Measurements from ENCODE around the gene RAMP3.

RAMP3 gene

GRCh38 chr7:45114926-45115325, 42.7 kb upstream of the RAMP3 start:
- H3K4me3 ChIP-seq (replicated peaks; ENCODE audit: low read depth, low read length): no peak overlapping the region
- TF ChIP-seq, protein P1, sequence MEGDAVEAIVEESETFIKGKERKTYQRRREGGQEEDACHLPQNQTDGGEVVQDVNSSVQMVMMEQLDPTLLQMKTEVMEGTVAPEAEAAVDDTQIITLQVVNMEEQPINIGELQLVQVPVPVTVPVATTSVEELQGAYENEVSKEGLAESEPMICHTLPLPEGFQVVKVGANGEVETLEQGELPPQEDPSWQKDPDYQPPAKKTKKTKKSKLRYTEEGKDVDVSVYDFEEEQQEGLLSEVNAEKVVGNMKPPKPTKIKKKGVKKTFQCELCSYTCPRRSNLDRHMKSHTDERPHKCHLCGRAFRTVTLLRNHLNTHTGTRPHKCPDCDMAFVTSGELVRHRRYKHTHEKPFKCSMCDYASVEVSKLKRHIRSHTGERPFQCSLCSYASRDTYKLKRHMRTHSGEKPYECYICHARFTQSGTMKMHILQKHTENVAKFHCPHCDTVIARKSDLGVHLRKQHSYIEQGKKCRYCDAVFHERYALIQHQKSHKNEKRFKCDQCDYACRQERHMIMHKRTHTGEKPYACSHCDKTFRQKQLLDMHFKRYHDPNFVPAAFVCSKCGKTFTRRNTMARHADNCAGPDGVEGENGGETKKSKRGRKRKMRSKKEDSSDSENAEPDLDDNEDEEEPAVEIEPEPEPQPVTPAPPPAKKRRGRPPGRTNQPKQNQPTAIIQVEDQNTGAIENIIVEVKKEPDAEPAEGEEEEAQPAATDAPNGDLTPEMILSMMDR (IDR thresholded peaks at IDR 0.05; ENCODE audit: insufficient read depth, low read length, poor library complexity, severe bottlenecking): no peak
- H3K36me3 ChIP-seq (ENCODE audit: control insufficient read depth, insufficient read depth, low read length): no peaks in the 10 kb centered on the region
- no peak for DNase-seq (ENCODE audit: extremely low read depth, insufficient read length)
- H3K27me3 ChIP-seq (replicated peaks; ENCODE audit: control insufficient read depth, insufficient read depth, low read length): no peaks in the 10 kb centered on the region

DNA sequence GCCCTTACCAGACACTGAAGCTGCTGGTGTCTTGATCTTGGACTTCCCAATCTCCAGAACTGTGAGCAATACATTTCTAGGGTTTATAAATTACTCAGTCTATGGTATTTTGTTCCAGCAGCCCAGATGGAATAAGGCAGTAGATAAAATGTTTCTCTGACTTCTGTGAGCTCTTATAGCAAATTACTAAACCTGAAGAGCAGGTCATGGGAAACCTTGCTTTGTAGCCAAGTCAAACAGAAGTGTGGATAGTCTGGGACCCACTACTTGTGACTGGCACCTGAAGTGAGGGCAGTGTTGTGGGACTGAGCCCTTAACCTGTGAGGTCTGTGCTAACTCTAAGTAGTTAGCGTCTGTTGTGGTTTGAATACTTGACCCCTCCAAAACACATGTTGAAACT, 41.5 kb upstream of the RAMP3 start:
- DNase-seq (ENCODE audit: extremely low read depth, insufficient read length): no peak
- H3K4me3 ChIP-seq (replicated peaks; ENCODE audit: low read depth, low read length): no peak overlapping the region
- H3K27me3 ChIP-seq (replicated peaks; ENCODE audit: control insufficient read depth, insufficient read depth, low read length): no peaks in the 10 kb centered on the region
- TF ChIP-seq, protein P1 (IDR thresholded peaks at IDR 0.05; ENCODE audit: insufficient read depth, low read length, poor library complexity, severe bottlenecking): no peak
- H3K36me3 ChIP-seq (ENCODE audit: control insufficient read depth, insufficient read depth, low read length): no peaks in the 10 kb centered on the region

GRCh38 chr7:45117582-45117981, 40.0 kb upstream of the RAMP3 start:
- no peak for DNase-seq (ENCODE audit: extremely low read depth, insufficient read length)
- no peak overlapping the region for H3K4me3 ChIP-seq (replicated peaks; ENCODE audit: low read depth, low read length)
- no peaks in the 10 kb centered on the region for H3K36me3 ChIP-seq (ENCODE audit: control insufficient read depth, insufficient read depth, low read length)
- H3K27me3 ChIP-seq (replicated peaks; ENCODE audit: control insufficient read depth, insufficient read depth, low read length): no peaks in the 10 kb centered on the region
- TF ChIP-seq, protein P1 (IDR thresholded peaks at IDR 0.05; ENCODE audit: insufficient read depth, low read length, poor library complexity, severe bottlenecking): no peak

GRCh38 chr7:45118292-45118691, 39.3 kb upstream of the RAMP3 start:
- Histone ChIP-seq H3K36me3 (ENCODE audit: control insufficient read depth, insufficient read depth, low read length) (no peaks in the 10 kb centered on the region), H3K27me3 (replicated peaks; ENCODE audit: control insufficient read depth, insufficient read depth, low read length) (no peaks in the 10 kb centered on the region), H3K4me3 (replicated peaks; ENCODE audit: low read depth, low read length) (no peak overlapping the region)
- no peak for DNase-seq (ENCODE audit: extremely low read depth, insufficient read length)
- TF ChIP-seq, protein P1 (IDR thresholded peaks at IDR 0.05; ENCODE audit: insufficient read depth, low read length, poor library complexity, severe bottlenecking): no peak

GRCh38 chr7:45118889-45119331, 38.7 kb upstream of the RAMP3 start:
- Histone ChIP-seq H3K36me3 (ENCODE audit: control insufficient read depth, insufficient read depth, low read length) (no peaks in the 10 kb centered on the region), H3K4me3 (replicated peaks; ENCODE audit: low read depth, low read length) (no peak overlapping the region), H3K27me3 (replicated peaks; ENCODE audit: control insufficient read depth, insufficient read depth, low read length) (no peaks in the 10 kb centered on the region)
- TF ChIP-seq, protein P1 (IDR thresholded peaks at IDR 0.05; ENCODE audit: insufficient read depth, low read length, poor library complexity, severe bottlenecking): no peak
- DNase-seq (ENCODE audit: extremely low read depth, insufficient read length): no peak

- no peaks in the 10 kb centered on the region for H3K27me3 ChIP-seq (replicated peaks; ENCODE audit: control insufficient read depth, insufficient read depth, low read length)
- DNase-seq (ENCODE audit: extremely low read depth, insufficient read length): no peak
- no peaks in the 10 kb centered on the region for H3K36me3 ChIP-seq (ENCODE audit: control insufficient read depth, insufficient read depth, low read length)
- H3K4me3 ChIP-seq (replicated peaks; ENCODE audit: low read depth, low read length): no peak overlapping the region
- TF ChIP-seq, protein P1 (IDR thresholded peaks at IDR 0.05; ENCODE audit: insufficient read depth, low read length, poor library complexity, severe bottlenecking): no peak
Observed at GRCh38 chr7:45119550-45119949, 38.0 kb upstream of the RAMP3 start.

Measured in GM06990 (cell line).